ENCODE data around the gene NMUR2.

The NMUR2 gene, protein sequence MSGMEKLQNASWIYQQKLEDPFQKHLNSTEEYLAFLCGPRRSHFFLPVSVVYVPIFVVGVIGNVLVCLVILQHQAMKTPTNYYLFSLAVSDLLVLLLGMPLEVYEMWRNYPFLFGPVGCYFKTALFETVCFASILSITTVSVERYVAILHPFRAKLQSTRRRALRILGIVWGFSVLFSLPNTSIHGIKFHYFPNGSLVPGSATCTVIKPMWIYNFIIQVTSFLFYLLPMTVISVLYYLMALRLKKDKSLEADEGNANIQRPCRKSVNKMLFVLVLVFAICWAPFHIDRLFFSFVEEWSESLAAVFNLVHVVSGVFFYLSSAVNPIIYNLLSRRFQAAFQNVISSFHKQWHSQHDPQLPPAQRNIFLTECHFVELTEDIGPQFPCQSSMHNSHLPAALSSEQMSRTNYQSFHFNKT

GRCh38 chr5:152405145-152405544, at the start of gene NMUR2:
TSS of gene NMUR2 (minus strand) at chr5:152405279. CDS start at chr5:152405113, 166 bp downstream.
- DNase-seq, result peak; percentile 8

DNA sequence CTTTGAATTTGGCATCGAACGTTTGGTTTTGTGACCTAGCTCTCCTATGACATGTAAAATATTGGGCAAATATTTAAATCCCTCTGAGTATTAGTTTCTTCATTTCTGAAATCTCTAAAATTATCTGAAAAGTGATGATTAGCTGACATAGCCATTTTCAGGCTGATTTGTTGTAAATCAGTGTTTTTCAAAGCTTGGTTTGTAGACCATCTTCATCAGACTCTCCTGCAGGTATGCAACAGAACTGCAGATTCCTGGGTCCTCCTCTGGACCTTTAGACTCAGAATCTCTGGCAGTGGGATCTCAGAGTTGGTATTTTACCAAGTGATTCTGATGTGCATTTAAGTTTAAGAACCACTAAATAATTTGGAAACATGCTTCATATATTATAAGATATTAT, 38.9 kb upstream of the NMUR2 start:
- DNase-seq, result no peak

GRCh38 chr5:152439791-152440190, 34.7 kb upstream of the NMUR2 start:
- DNase-seq, result no peak

GRCh38 chr5:152437866-152438265, 32.8 kb upstream of the NMUR2 start:
- no peak for DNase-seq

- DNase-seq, result no peak
These were observed 22.6 kb upstream of the NMUR2 start for GRCh38 chr5:152427721-152428120.

- no peak for DNase-seq
These were observed 20.0 kb upstream of the NMUR2 start for GRCh38 chr5:152425083-152425482.

DNA sequence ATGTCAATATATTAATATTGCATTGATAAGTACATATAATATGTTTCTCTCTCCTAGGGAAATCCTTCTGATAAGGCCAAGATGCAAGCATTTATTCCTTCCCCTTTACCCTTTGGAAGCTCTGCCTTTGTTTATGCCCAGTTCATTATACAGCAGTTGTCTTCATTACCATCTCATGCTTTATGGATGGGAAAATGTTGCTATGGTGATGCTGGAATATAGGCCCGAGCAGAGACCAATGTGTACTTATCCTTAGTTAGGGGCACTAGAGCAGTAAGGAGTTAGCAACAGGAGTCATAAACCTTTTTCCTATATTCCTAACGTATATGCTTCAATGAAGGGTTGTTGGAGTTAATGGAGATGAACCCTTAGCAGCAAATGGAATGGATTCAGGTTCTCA, 19.4 kb upstream of the NMUR2 start:
- no peak for DNase-seq

DNA sequence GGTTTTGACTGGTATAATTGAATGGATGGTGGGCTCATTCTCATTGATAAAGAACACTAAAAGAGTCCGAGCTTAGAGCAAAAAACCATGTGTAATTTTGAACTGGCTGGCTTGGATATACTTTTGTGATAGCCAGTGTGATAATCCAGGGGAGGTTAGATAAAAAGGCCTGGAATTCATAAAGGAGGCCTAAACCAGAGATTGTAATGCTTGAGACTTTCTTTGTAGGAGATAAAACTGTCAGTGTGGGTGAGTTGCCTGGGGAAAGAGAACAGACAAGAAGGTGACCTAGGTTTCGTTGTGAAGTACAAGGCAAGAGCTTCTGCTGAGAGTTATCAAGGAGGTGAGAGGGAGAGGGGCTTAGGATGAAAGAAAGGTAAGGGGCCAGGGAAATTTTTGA, 17.0 kb upstream of the NMUR2 start:
- no peak for DNase-seq

GRCh38 chr5:152412129-152412528, 7.0 kb upstream of the NMUR2 start:
- DNase-seq, result no peak

DNA sequence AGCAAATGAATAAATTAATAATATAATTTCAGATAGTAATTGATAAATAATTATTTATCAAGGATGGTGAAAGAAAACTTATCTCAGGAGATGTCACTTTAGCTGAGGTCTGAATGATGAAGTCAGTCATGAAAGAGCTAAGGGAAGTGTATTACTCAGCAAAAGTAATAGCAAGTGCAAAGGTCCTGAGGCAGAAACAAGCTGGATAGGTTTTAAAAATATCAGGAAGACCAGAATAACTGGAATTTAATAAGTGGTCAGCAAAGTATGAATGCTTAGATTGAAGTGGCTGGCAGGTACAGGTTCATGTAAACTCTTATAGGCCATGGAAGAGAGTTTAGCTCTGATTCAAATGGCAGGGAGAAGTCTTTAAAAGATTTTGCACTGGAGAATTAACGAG, 1.0 kb upstream of the NMUR2 start:
- DNase-seq, result no peak

GRCh38 chr5:152404494-152404893, 585 bp downstream of the NMUR2 start:
- DNase-seq, result no peak

DNA sequence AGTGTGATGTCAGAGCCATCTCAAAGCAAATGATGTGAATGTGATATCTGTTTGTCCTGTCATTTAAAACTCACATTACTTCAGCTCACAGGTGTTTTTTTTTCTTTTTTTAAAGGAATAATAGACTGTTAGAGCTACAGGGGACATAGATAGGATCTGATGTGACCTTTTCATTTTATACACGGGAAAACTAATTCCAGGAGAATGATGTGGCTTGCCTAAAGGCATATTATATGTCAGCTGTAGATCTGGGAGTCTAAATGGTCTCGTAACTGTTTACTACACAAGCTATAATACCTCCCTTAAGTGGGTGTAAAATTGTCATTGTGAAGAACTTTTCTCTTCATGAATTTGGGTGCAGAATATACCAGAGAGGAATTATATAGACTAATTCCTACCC, 2.0 kb downstream of the NMUR2 start:
- no peak for DNase-seq

- no peak for DNase-seq
These were observed 4.2 kb downstream of the NMUR2 start for GRCh38 chr5:152400846-152401245.

DNA sequence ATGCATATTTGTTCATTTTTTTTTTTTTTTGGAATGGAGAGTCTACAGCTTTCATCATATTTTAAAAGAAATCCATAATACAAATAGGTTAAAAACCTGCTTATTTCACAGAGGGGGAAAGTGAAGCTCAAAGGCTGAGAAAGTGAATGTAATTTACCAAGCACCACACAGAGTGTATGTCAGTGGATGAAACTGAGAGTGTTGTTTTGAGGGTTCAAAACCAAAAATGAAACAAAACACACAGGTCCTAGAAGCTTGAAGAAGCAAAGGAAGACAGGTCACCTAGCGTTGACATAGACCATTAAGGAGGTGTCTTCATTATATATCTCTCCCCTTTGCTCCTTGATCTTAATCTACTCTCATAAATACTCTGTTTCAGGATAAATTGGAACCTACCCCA, 7.5 kb downstream of the NMUR2 start:
- DNase-seq, result no peak

GRCh38 chr5:152393441-152393840, 11.6 kb downstream of the NMUR2 start:
- DNase-seq, result no peak

GRCh38 chr5:152389208-152389849, 15.8 kb downstream of the NMUR2 start:
- no peak for DNase-seq

- no peak for DNase-seq
These were observed 16.5 kb downstream of the NMUR2 start for GRCh38 chr5:152388610-152389009.

- no peak for DNase-seq
These were observed 24.5 kb downstream of the NMUR2 start for GRCh38 chr5:152380415-152381123.

- DNase-seq, result no peak
These were observed 25.7 kb downstream of the NMUR2 start for GRCh38 chr5:152379331-152379730.

- no peak for DNase-seq
These were observed 26.3 kb downstream of the NMUR2 start for GRCh38 chr5:152378730-152379129.

- no peak for DNase-seq
These were observed 28.2 kb downstream of the NMUR2 start for GRCh38 chr5:152376886-152377285.

- no peak for DNase-seq
These were observed 30.3 kb downstream of the NMUR2 start for GRCh38 chr5:152374711-152375275.

GRCh38 chr5:152372875-152373274, 32.2 kb downstream of the NMUR2 start:
- DNase-seq, result no peak

DNA sequence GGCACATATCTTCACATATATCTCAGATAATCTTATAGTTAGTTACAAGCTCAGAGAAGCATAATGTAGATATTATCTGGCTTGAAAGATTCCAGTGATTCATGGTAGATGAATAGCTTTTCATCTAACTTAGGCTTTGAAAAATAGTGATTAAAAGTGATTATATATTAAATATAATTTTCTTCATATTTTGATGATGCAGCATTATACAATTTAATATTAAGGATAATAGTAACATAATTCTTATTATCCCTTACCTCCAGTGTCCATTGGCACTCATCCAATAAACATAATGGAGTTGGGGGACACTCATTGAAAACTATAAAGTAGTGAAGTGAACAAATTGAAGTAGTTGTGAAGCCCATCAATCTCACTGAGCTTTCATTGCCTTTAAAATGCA, 35.8 kb downstream of the NMUR2 start:
- no peak for DNase-seq

Data from NCI-H510A treated with DMSO at 0.1 percent for 48 hours (cell line).